Hypothalamus (tissue), 51 donors: ENCODE measurements around the gene UBE2B.

Experiments
- DNase-seq, 51 donors: peaks; one replicate each; lab custom pipeline; 2025; lab: John Stamatoyannopoulos, UW

The UBE2B gene

DNA sequence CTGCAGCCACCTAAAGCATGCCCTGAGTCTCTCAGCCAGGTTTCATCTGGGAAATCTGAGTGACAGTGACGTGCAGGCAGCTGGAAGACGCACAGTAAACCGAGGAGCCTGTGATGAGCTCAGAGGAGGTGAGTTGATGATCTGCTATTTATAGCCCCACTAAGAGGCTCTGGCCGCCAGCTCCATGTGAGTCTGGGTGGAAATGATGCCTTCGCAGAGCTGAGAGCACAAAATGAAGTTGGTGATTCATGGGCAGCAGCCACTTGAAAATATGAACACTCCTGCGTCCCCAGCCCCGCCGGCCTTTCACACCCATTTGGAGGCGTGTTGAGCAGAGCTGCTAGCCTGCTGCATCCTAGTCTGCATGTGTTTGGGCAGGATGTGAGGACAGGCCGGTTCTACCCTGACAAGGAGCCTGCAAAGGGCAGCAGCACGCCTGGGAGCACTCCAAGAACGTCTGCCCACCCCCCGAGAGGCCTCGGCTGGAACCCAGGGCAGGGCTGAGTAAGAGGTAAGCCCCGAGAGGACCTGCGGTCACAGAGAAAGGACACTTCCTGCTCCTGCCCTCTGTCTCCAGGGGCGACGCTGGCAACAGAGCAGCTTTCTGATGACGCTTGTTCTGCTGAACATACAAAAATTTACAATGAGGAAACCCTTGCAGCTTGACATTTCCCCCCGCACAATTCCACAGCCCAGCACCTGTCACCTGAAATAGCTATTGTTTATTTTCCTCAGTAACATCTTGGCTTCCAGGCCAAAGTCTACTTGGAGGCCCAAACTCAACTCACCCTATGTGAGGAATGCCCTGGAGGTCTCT, 65.4 kb downstream of the UBE2B start:
- peak in 21 of 51 donors; percentile 3 to 59 (median 34) for DNase-seq

DNA sequence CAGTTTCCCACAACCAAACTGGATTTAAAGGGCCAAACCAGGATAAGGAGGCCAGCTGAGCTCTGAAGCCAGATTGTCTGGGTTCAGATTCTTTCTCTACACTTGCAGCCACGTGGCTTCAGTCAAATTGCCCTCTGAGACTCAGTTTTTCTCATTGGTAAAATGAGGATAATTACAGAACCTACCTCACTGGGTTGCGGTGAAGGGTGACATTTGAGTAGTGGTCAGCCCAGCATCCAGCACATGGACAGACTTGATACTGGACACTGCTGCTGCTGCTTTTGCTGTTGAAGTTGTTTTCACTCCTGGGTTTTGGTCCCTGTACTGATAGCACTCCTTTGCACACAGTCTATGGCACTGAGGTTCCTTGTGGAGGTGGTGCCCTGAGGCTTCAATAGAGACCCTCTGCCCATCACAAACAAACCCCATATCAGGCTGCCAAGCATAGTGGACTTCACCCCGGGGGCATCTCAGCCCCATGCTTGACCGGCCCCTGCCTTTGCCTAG, 66.0 kb downstream of the UBE2B start:
- DNase-seq, result no peak

DNA sequence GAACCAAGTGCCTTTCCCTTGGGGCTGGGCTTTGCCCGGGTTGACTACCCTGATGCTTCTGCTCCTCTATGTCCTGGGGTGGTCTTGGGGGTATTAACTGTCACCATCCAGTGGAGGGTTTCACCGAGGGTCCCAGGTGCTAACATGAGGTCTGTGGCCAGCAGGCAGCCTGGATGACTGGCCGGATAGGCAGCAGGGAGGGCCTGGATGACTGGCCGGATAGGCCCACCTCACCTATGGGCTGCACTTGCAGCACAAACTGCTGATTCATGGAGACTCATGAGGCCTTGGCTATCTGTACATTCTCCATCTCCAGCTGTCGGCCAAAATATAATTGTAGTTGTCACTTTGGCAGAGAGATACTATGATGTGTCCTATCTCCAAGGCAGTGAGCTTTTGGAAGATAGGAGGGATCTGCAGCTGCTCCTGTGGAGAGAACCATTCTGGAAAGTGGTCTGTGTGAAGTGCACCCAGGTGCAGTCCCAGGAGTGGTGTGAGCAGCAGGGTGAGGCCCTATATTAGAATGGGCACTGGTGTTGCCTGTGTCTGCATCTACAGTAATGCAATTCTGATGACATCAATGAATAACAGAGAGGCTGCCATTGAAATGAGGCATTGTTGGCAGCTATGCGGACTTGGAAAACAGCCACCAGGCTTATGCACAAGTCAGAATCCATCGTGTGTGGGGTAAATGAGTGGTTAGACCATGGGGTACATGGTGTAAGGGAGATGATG, 66.6 kb downstream of the UBE2B start:
- peak in 4 of 51 donors; percentile 19 to 29 (median 25) for DNase-seq

DNA sequence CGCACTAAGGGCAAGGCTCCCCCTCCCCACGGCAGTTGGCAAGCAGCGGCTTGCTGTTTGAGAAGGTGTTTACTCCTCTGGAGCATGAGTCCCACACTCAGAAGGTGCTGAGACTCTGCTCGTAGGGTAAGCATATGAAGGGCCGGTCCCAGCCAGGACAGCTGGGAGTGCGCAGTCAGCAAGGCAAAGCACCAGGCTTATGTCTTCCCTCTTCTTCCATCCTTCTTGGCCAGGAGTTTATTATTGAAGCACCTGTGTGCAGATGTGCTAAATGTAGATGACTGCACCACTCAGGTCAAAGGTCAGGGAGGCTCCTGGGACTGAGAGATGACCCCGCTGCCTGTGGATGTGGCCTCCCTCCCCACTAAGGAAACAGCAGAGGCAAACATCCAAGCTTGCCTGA, 67.4 kb downstream of the UBE2B start:
- DNase-seq, result no peak

DNA sequence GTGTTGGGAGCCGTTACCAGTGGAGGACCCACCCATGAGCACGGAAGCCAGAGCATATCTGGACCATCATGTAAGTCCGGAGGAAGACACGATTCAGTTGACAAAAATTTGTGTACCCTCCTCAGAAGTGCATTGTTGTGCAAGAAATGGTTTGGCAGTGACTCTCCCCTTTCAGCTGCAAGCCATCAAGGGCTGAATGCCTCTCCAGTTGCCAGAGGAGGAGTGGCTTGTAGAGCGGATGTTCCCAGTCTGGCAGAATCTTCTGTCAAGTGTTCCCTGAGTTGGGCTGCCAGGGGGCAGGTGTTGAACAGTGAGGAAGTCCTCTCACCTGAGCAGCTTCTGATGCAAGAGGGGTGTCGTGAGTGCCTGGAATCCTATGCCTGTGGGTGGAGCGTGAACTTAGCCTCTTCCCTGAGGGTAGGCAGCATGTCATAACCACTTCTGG, 67.9 kb downstream of the UBE2B start:
- DNase-seq, result peak in 20 of 51 donors; percentile 2 to 57 (median 26)

DNA sequence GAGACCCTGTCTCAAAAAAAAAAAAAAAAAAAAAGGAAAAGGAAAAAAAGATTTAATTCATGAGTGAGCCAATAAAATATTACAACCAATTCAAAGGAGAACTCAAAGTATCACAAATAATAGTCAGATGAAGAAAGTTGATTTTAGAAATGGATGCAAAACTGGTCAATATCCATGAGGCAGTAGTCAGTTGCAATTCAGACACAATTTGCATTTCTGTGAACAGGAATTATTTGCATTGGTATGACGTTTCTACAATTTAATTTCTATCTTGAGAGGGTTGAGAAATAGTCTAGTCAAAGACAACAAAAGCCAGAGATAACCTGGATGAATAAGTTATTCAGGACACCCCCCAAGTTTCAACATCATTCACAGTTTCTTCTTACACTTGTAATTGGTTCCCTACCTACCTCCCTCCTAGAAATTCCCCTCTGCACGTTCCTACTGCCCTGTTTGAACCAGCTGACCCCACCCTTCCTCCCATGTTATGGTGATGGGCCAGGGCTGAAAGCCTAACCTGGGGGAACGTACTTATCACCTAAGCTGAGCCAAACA, 68.9 kb downstream of the UBE2B start:
- no peak for DNase-seq
